Neural crest cell (in vitro differentiated cells): ENCODE measurements around the gene TMEM212. TPM values are rescaled to one million over a fixed set of nuclear protein-coding genes. Genes with fewer than 3 reads are reported as not detected.
"Not testable (repeated sequence)": the region's sequence is repeated elsewhere in the genome, so short reads cannot be mapped to it uniquely, and the experiment has no call there.

Experiments
- DNase-seq: peaks from one replicate; pipeline ENCODE4 v3.0.0; 2021; ENCODE audit warnings: low read depth, mixed read lengths, low spot score
- H3K27ac Mint-ChIP-seq: one replicate; pipeline ENCODE4 v1.8.0; 2021; ENCODE audit warnings: mild to moderate bottlenecking, mixed read lengths; ENCODE audit not compliant: unreplicated experiment
- H3K27me3 Mint-ChIP-seq: 2 replicates; pipeline ENCODE4 v1.8.0; 2021; ENCODE audit warnings: low read depth, mild to moderate bottlenecking, mixed read lengths
- H3K36me3 Mint-ChIP-seq: 2 replicates; pipeline ENCODE4 v1.8.0; 2021; ENCODE audit warnings: low read depth, mild to moderate bottlenecking, mixed read lengths
- H3K4me1 Mint-ChIP-seq: 2 replicates; pipeline ENCODE4 v1.8.0; 2021; ENCODE audit warnings: mixed read lengths
- H3K4me3 Mint-ChIP-seq: one replicate; pipeline ENCODE4 v1.8.0; 2021; ENCODE audit warnings: mild to moderate bottlenecking, mixed read lengths
- H3K9me3 Mint-ChIP-seq: 2 replicates; pipeline ENCODE4 v1.8.0; 2021; ENCODE audit warnings: mixed read lengths
- CTCF ChIP-seq: fragments of 200-600 bp; sonication (generic); conservative IDR thresholded peaks from 2 replicates; pipeline ENCODE4 v1.5.0; 2021; ENCODE audit warnings: antibody characterized with exemption, mild to moderate bottlenecking
- total RNA-seq: library from RNA; stranded (reverse); gene quantifications from 2 replicates; pipeline ENCODE4 v1.2.1, GENCODE V29; 2021

TMEM212 gene
- total RNA-seq, 1 donor from 2014 or later, result not detected

GRCh38 chr3:171813897-171814460 lies 29.2 kb upstream of the TMEM212 start:
- Mint-ChIP-seq H3K27ac (no peak overlapping the region), H3K4me1 (peaks cover 14% of the 10 kb centered on the region), H3K36me3 (peaks cover 2% of the 10 kb centered on the region), H3K9me3 (no peaks in the 10 kb centered on the region), H3K4me3 (no peak overlapping the region), H3K27me3 (peaks cover 32% of the 10 kb centered on the region)
- no peak for TF ChIP-seq CTCF
- DNase-seq, result no peak

GRCh38 chr3:171814662-171815061 lies 28.5 kb upstream of the TMEM212 start:
- DNase-seq, H3K36me3 Mint-ChIP-seq, H3K27ac Mint-ChIP-seq, H3K9me3 Mint-ChIP-seq, H3K4me1 Mint-ChIP-seq, H3K4me3 Mint-ChIP-seq: not testable (repeated sequence)
- peaks cover 25% of the 10 kb centered on the region for H3K27me3 Mint-ChIP-seq

- no peak for DNase-seq
- TF ChIP-seq CTCF, result no peak
- Mint-ChIP-seq H3K27me3 (peaks cover 17% of the 10 kb centered on the region), H3K27ac (no peak overlapping the region), H3K9me3 (peaks cover 2% of the 10 kb centered on the region), H3K4me1 (peaks cover 4% of the 10 kb centered on the region), H3K36me3 (peaks cover 2% of the 10 kb centered on the region), H3K4me3 (no peak overlapping the region)
Measured at GRCh38 chr3:171815973-171816595, 27.1 kb upstream of the TMEM212 start.

GRCh38 chr3:171817074-171817800 lies 25.9 kb upstream of the TMEM212 start:
- Mint-ChIP-seq H3K27ac (no peak overlapping the region), H3K4me1 (no peaks in the 10 kb centered on the region), H3K4me3 (no peak overlapping the region), H3K36me3 (peaks cover 2% of the 10 kb centered on the region), H3K27me3 (peaks cover 5% of the 10 kb centered on the region), H3K9me3 (peaks cover 2% of the 10 kb centered on the region)
- TF ChIP-seq CTCF, result no peak
- DNase-seq, result no peak

- Mint-ChIP-seq H3K27me3 (no peaks in the 10 kb centered on the region), H3K27ac (no peak overlapping the region), H3K4me1 (peaks cover 8% of the 10 kb centered on the region), H3K36me3 (no peaks in the 10 kb centered on the region), H3K4me3 (no peak overlapping the region), H3K9me3 (peaks cover 2% of the 10 kb centered on the region)
- no peak for TF ChIP-seq CTCF
- no peak for DNase-seq
Measured at GRCh38 chr3:171821044-171821443, 22.1 kb upstream of the TMEM212 start.

- peaks cover 8% of the 10 kb centered on the region for H3K4me1 Mint-ChIP-seq
- no peaks in the 10 kb centered on the region for H3K36me3 Mint-ChIP-seq
- H3K4me3 Mint-ChIP-seq, result no peak overlapping the region
- no peak for TF ChIP-seq CTCF
- H3K27me3 Mint-ChIP-seq, result no peaks in the 10 kb centered on the region
- no peak for DNase-seq
- no peak overlapping the region for H3K27ac Mint-ChIP-seq
- peaks cover 2% of the 10 kb centered on the region for H3K9me3 Mint-ChIP-seq
Measured at GRCh38 chr3:171821778-171822358, 21.3 kb upstream of the TMEM212 start.
